BE2C (cell line): ENCODE data around the gene SYNGAP1.
"Not testable (repeated sequence)": the region's sequence is repeated elsewhere in the genome, so short reads cannot be mapped to it uniquely, and the experiment has no call there.

Experiments
- DNase-seq: peaks from one replicate; pipeline ENCODE4 v3.0.0-alpha.2; 2020
- H3K27me3 ChIP-seq: fragments of 250-450 bp; sonication (Bioruptor Pico); 2 replicates; pipeline ENCODE4 v1.5.1; 2020; ENCODE audit warnings: mild to moderate bottlenecking
- H3K36me3 ChIP-seq: fragments of 250-450 bp; sonication (Bioruptor Pico); 2 replicates; pipeline ENCODE4 v1.5.1; 2020; ENCODE audit warnings: mild to moderate bottlenecking
- H3K4me1 ChIP-seq: fragments of 250-450 bp; sonication (Bioruptor Pico); 2 replicates; pipeline ENCODE4 v1.5.1; 2020
- H3K4me3 ChIP-seq: 2 replicates; pipeline ENCODE4 v1.5.1; 2011; ENCODE audit warnings: low read depth, low read length
- H3K9me3 ChIP-seq: fragments of 250-450 bp; sonication (Bioruptor Pico); 2 replicates; pipeline ENCODE4 v1.5.1; 2020
- CTCF ChIP-seq: IDR thresholded peaks from 2 replicates; pipeline ENCODE4 v1.5.1; 2012; ENCODE audit warnings: mild to moderate bottlenecking, low read depth, low read length

SYNGAP1 gene

GRCh38 chr6:33469661-33470060, 49.8 kb downstream of the SYNGAP1 start:
- no peak for TF ChIP-seq CTCF
- Histone ChIP-seq H3K27me3 (no peaks in the 10 kb centered on the region), H3K4me3 (no peak overlapping the region), H3K36me3 (no peaks in the 10 kb centered on the region), H3K9me3 (no peaks in the 10 kb centered on the region), H3K4me1 (no peaks in the 10 kb centered on the region)
- DNase-seq, result no peak

- H3K27me3 ChIP-seq, result no peaks in the 10 kb centered on the region
- no peaks in the 10 kb centered on the region for H3K9me3 ChIP-seq
- no peaks in the 10 kb centered on the region for H3K36me3 ChIP-seq
- no peak for DNase-seq
- no peak overlapping the region for H3K4me3 ChIP-seq
- TF ChIP-seq CTCF, result no peak
- no peaks in the 10 kb centered on the region for H3K4me1 ChIP-seq
Observed at GRCh38 chr6:33477864-33478263, 58.0 kb downstream of the SYNGAP1 start.

- no peak for DNase-seq
- Histone ChIP-seq H3K36me3 (no peaks in the 10 kb centered on the region), H3K9me3 (no peaks in the 10 kb centered on the region), H3K4me3 (no peak overlapping the region), H3K4me1 (no peaks in the 10 kb centered on the region), H3K27me3 (no peaks in the 10 kb centered on the region)
- TF ChIP-seq CTCF, result no peak
Observed at GRCh38 chr6:33481192-33481591, 61.3 kb downstream of the SYNGAP1 start.

GRCh38 chr6:33482620-33483019, 62.8 kb downstream of the SYNGAP1 start:
- H3K4me3 ChIP-seq, DNase-seq, H3K4me1 ChIP-seq, H3K27me3 ChIP-seq, H3K36me3 ChIP-seq, H3K9me3 ChIP-seq: not testable (repeated sequence)

GRCh38 chr6:33483678-33484077, 63.8 kb downstream of the SYNGAP1 start:
- H3K36me3 ChIP-seq, result no peaks in the 10 kb centered on the region
- DNase-seq, result no peak
- no peaks in the 10 kb centered on the region for H3K9me3 ChIP-seq
- no peaks in the 10 kb centered on the region for H3K27me3 ChIP-seq
- H3K4me3 ChIP-seq, result no peak overlapping the region
- no peaks in the 10 kb centered on the region for H3K4me1 ChIP-seq
- TF ChIP-seq CTCF, result no peak

- H3K4me3 ChIP-seq, DNase-seq, H3K36me3 ChIP-seq, H3K4me1 ChIP-seq, H3K9me3 ChIP-seq, H3K27me3 ChIP-seq: not testable (repeated sequence)
Observed at GRCh38 chr6:33484673-33485262, 64.9 kb downstream of the SYNGAP1 start.

GRCh38 chr6:33485680-33486079, 65.8 kb downstream of the SYNGAP1 start:
- H3K9me3 ChIP-seq, H3K4me1 ChIP-seq, H3K36me3 ChIP-seq, DNase-seq, H3K4me3 ChIP-seq, H3K27me3 ChIP-seq: not testable (repeated sequence)

- DNase-seq, result no peak
- H3K36me3 ChIP-seq, result no peaks in the 10 kb centered on the region
- H3K27me3 ChIP-seq, result no peaks in the 10 kb centered on the region
- no peak overlapping the region for H3K4me3 ChIP-seq
- H3K9me3 ChIP-seq, result no peaks in the 10 kb centered on the region
- TF ChIP-seq CTCF, result no peak
- H3K4me1 ChIP-seq, result no peaks in the 10 kb centered on the region
Observed at GRCh38 chr6:33488339-33488738, 68.5 kb downstream of the SYNGAP1 start.
